ENCODE data around the gene PLCB1.

PLCB1 gene

DNA sequence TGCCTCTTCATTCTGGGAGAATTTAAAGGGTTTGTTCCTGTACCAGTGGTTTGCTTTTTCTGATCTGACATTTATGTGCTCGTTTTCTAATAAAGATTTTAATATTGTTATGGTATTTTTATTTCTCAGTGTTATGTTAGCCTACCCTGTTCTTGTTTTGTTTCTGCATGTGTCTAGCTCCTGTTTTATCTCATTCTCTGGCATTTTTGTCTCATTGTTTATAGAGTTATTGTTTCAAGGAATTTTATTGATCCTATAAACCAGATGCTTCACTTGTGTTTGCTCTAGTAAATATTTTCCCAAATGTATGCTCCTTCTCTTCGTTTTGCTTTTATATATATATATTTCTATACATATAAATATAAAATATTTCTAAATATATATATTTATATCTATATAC is 152.8 kb downstream of the PLCB1 start:
- no peak overlapping the region for H3K27ac ChIP-seq
- no peak for TF ChIP-seq ZFX (IDR thresholded peaks at IDR 0.05)
- TF ChIP-seq, protein P1, sequence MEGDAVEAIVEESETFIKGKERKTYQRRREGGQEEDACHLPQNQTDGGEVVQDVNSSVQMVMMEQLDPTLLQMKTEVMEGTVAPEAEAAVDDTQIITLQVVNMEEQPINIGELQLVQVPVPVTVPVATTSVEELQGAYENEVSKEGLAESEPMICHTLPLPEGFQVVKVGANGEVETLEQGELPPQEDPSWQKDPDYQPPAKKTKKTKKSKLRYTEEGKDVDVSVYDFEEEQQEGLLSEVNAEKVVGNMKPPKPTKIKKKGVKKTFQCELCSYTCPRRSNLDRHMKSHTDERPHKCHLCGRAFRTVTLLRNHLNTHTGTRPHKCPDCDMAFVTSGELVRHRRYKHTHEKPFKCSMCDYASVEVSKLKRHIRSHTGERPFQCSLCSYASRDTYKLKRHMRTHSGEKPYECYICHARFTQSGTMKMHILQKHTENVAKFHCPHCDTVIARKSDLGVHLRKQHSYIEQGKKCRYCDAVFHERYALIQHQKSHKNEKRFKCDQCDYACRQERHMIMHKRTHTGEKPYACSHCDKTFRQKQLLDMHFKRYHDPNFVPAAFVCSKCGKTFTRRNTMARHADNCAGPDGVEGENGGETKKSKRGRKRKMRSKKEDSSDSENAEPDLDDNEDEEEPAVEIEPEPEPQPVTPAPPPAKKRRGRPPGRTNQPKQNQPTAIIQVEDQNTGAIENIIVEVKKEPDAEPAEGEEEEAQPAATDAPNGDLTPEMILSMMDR (conservative IDR thresholded peaks at IDR 0.05): no peak

DNA sequence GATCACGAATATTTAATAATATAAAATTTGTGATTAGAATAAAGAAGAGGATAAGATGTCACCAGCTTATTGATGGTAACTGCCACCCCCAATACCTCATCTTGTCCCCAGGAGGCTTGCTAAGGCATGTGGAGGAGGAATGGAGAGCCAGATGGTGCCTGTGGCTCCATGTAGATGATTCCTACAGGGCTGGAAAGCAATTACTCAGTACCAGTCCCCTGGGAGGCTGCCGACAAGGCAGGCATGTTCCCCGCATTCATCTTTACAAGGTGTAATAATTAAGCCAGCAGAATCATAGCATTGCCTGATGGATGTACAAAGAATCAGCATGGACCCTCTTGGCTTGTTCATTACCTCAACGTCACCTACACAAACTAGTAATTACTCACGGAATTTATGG is 155.3 kb downstream of the PLCB1 start:
- no peak overlapping the region for H3K27ac ChIP-seq
- TF ChIP-seq, protein P1 (conservative IDR thresholded peaks at IDR 0.05): no peak
- no peak for TF ChIP-seq ZFX (IDR thresholded peaks at IDR 0.05)

DNA sequence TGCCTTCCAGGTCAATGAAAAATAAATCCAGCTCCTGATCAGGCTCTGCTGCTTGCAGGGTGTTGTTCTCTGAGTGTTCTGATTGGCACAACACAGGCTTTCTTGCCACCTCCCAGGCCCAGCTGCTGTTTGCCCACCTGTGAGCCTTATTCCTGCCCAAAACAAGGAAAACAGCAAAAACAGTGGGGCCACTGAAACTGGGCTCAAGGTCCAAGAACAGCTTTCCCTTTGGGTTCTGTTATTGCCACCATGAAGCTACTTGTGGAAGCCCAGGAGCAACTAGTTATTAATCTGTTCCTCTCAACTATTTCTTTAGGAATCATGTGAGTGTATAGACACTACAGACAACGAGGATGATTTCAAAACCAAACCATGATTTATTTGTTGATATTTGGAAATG is 159.1 kb downstream of the PLCB1 start:
- TF ChIP-seq, protein P1 (conservative IDR thresholded peaks at IDR 0.05): no peak
- no peak for TF ChIP-seq ZFX (IDR thresholded peaks at IDR 0.05)
- H3K27ac ChIP-seq: no peak overlapping the region

DNA sequence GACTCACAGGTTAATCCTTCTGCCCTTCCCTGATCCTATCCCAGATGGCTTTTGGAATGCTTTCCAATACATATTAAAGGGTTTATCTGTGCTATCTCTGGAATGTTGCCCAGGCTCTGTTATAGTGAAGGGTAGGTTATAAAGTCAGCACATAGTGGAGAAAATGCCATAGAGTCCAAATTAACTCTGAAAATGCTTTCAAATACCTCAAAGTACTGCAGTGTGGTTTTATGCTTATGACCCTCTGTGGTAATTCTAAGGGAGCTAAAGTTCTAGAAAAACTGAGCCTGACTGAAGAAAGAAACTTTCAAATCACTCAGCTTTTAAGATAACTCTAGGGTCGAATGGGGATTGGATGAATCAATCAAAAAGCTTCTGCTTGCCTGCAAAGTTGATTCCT is 159.8 kb downstream of the PLCB1 start:
- no peak overlapping the region for H3K27ac ChIP-seq
- TF ChIP-seq, protein P1 (conservative IDR thresholded peaks at IDR 0.05): no peak
- no peak for TF ChIP-seq ZFX (IDR thresholded peaks at IDR 0.05)

DNA sequence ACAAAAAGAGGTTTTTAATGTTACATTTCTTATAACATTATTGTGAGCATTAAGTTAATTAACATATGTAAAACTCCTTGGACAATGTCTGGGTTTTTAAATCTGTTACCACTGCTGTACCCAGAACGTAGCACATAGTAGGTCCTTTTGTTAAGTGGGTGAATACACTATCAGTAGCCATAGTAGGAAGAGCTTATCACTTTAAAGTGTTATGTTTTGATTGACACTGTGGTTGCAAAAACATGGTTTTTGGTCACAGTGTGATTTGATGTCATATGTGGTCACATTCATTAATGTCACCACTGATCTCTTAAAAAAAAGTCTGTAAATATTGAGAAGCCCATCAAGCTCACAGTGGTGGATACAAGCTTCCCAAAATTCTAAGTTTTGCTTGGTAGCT is 160.7 kb downstream of the PLCB1 start:
- no peak for TF ChIP-seq ZFX (IDR thresholded peaks at IDR 0.05)
- TF ChIP-seq, protein P1 (conservative IDR thresholded peaks at IDR 0.05): no peak
- no peak overlapping the region for H3K27ac ChIP-seq

DNA sequence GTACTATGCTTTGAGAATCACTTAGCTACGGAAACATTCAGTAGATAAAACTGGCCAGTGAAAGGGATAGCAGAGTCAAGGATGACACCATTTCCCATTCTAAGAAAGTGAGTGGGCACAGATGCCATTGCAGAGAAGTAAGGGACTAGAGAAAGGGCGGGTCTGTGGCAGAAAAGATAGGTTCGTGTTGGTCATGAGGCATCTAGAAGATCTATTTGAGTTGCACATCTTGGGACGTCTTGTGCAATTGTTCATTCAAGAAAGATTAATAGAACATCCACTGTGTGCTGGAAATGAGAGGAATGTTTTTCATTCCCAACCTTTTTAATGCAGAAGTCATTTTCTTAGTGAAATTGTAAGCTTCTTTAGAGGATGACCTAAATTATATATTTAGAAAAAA is 161.7 kb downstream of the PLCB1 start:
- TF ChIP-seq ZFX (IDR thresholded peaks at IDR 0.05): no peak
- TF ChIP-seq, protein P1 (conservative IDR thresholded peaks at IDR 0.05): no peak
- no peak overlapping the region for H3K27ac ChIP-seq

DNA sequence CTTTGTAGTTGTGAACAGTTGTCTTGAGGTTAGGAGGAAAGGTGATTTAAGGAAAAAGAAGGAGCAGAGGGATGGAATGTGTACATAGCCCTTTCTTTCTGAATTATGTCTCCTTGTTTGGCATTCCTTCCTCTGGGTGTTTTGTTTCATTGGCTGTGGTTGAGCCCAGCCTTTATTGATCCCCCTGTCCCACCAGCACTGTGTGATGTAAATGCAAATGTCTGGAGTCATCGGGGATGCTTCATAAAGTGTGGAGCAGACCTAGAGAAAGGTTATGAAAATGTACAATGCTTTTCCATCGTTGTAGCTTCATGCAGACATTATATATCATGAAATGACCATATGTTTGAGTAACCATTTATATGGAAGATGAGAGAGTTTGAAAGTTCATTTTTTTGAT is 164.5 kb downstream of the PLCB1 start:
- no peak overlapping the region for H3K27ac ChIP-seq
- TF ChIP-seq, protein P1 (conservative IDR thresholded peaks at IDR 0.05): no peak
- TF ChIP-seq ZFX (IDR thresholded peaks at IDR 0.05): no peak
